Measurements from ENCODE around the gene STAU1. TPM values are rescaled to one million over a fixed set of nuclear protein-coding genes. Genes with fewer than 3 reads are reported as not detected.

STAU1 gene
- total RNA-seq, 1 donor from 2014 or later = 115 TPM

GRCh38 chr20:49183444-49183843, 4.7 kb downstream of the STAU1 start:
- no peaks in the 10 kb centered on the region for H3K9me3 Mint-ChIP-seq (ENCODE audit: unreplicated experiment)
- H3K4me3 Mint-ChIP-seq (ENCODE audit: unreplicated experiment) = no peak overlapping the region
- H3K4me1 Mint-ChIP-seq (ENCODE audit: unreplicated experiment) = peaks cover 34% of the 10 kb centered on the region
- peaks cover 7% of the 10 kb centered on the region for H3K27me3 Mint-ChIP-seq (ENCODE audit: unreplicated experiment)
- no peak for TF ChIP-seq CTCF (IDR thresholded peaks at IDR 0.05; ENCODE audit: unreplicated experiment)
- peaks cover 1% of the 10 kb centered on the region for H3K36me3 Mint-ChIP-seq (ENCODE audit: low read depth, unreplicated experiment)
- no peak overlapping the region for H3K27ac Mint-ChIP-seq (ENCODE audit: unreplicated experiment)
- no peak for DNase-seq (ENCODE audit: low spot score)

GRCh38 chr20:49181265-49181877, 6.8 kb downstream of the STAU1 start:
- Mint-ChIP-seq H3K4me3 (ENCODE audit: unreplicated experiment) (no peak overlapping the region), H3K4me1 (ENCODE audit: unreplicated experiment) (peaks cover 27% of the 10 kb centered on the region), H3K36me3 (ENCODE audit: low read depth, unreplicated experiment) (no peaks in the 10 kb centered on the region), H3K27me3 (ENCODE audit: unreplicated experiment) (peaks cover 2% of the 10 kb centered on the region), H3K9me3 (ENCODE audit: unreplicated experiment) (no peaks in the 10 kb centered on the region), H3K27ac (ENCODE audit: unreplicated experiment) (no peak overlapping the region)
- DNase-seq (ENCODE audit: low spot score) = no peak
- TF ChIP-seq CTCF (IDR thresholded peaks at IDR 0.05; ENCODE audit: unreplicated experiment) = no peak

DNA sequence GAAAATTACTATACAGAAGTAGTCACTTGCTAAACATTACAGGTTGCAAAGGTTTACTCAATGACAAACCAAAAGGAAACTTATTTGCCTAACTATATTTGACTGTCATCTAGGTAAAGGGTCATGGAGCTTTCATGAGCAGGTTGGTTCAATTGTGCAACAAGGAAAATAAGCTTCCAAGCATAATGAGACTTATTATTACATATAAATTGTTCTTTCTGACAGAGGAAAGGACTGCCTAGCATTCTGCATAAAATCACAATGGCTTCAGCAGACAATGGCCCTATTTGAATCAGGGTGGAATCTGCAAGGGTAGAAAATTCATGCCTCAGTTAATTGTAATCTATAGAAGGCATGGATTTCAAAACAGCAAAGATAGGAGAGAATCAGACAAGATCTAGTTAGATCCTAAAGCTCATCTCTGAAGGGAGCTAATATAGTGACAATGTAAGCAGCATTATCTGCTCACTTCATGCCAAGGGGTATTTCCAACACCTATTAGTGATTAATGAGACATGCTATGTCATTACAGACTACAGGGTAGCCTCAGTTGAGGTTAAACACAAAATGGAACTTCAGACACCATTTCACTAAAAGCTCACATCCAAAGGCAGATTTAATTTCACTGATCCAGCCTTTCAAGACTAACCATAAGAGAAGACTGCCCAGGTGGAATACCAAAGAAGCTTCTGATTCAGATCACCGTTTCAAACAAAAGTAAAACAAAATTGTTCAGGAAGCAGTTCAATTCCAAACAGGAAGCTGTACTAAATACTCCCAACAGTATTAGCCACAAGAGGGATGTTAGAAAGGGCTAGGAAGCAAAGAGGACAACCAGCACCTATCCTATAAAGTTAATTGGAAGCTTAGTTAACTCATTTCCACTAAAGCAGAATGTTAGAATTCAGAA, 8.5 kb downstream of the STAU1 start:
- DNase-seq (ENCODE audit: low spot score) = no peak

DNA sequence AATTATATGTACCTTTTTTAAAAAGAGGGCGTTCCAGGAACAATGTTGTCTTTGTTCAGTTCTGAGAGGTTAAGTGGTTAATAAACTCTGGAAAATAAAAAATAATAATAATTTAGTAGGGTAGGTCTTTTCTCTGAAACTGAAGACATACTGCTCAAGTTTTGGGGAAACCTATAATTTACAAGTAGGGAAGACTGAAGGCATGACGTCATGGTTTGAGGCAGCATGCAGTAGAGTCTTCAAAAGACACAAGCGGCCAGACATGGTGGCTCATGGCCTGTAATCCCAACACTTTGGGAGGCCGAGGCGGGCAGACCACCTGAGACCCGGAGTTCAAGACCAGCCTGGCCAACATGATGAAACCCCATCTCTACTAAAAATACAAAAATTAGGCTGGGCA, 14.0 kb downstream of the STAU1 start:
- Mint-ChIP-seq H3K9me3 (ENCODE audit: unreplicated experiment) (no peaks in the 10 kb centered on the region), H3K4me1 (ENCODE audit: unreplicated experiment) (peaks cover 7% of the 10 kb centered on the region), H3K36me3 (ENCODE audit: low read depth, unreplicated experiment) (peaks cover 14% of the 10 kb centered on the region), H3K27me3 (ENCODE audit: unreplicated experiment) (no peaks in the 10 kb centered on the region), H3K27ac (ENCODE audit: unreplicated experiment) (no peak overlapping the region), H3K4me3 (ENCODE audit: unreplicated experiment) (no peak overlapping the region)
- no peak for TF ChIP-seq CTCF (IDR thresholded peaks at IDR 0.05; ENCODE audit: unreplicated experiment)
- DNase-seq (ENCODE audit: low spot score) = no peak

More for the DNA sequence above, 8.5 kb downstream of the STAU1 start:
- Mint-ChIP-seq H3K9me3 (ENCODE audit: unreplicated experiment) (no peaks in the 10 kb centered on the region), H3K36me3 (ENCODE audit: low read depth, unreplicated experiment) (peaks cover 3% of the 10 kb centered on the region), H3K4me3 (ENCODE audit: unreplicated experiment) (no peak overlapping the region), H3K27me3 (ENCODE audit: unreplicated experiment) (peaks cover 2% of the 10 kb centered on the region), H3K27ac (ENCODE audit: unreplicated experiment) (peak overlapping the region; percentile 76), H3K4me1 (ENCODE audit: unreplicated experiment) (peaks cover 18% of the 10 kb centered on the region)
- no peak for TF ChIP-seq CTCF (IDR thresholded peaks at IDR 0.05; ENCODE audit: unreplicated experiment)

- no peak overlapping the region for H3K4me3 Mint-ChIP-seq (ENCODE audit: unreplicated experiment)
- no peaks in the 10 kb centered on the region for H3K9me3 Mint-ChIP-seq (ENCODE audit: unreplicated experiment)
- no peak for TF ChIP-seq CTCF (IDR thresholded peaks at IDR 0.05; ENCODE audit: unreplicated experiment)
- H3K36me3 Mint-ChIP-seq (ENCODE audit: low read depth, unreplicated experiment) = peaks cover 17% of the 10 kb centered on the region
- H3K27me3 Mint-ChIP-seq (ENCODE audit: unreplicated experiment) = no peaks in the 10 kb centered on the region
- DNase-seq (ENCODE audit: low spot score) = no peak
- peaks cover 13% of the 10 kb centered on the region for H3K4me1 Mint-ChIP-seq (ENCODE audit: unreplicated experiment)
- no peak overlapping the region for H3K27ac Mint-ChIP-seq (ENCODE audit: unreplicated experiment)
These were observed 15.7 kb downstream of the STAU1 start for GRCh38 chr20:49172413-49172812.
